Activated naive CD4-positive, alpha-beta T cell treated with anti-CD3 and anti-CD28 coated beads, Interleukin-2, amount 10 ng/mL, durations not matched to agents 7 days and 5 days (primary cell): ENCODE results near the gene CELF2.
A peak's percentile ranks its signal among the peaks of the same experiment; 100 is the strongest.

Experiments
- CTCF ChIA-PET: fragments of 350-600 bp; sonication (Branson Sonifier 250); formaldehyde crosslinking; loops from one replicate; lab custom pipeline; 2021; ENCODE audit warnings: antibody characterized with exemption; lab: Charles Lee
- DNase-seq: peaks from one replicate; pipeline ENCODE4 v3.0.0-alpha.2; 2020
- H3K27ac Mint-ChIP-seq: one replicate; pipeline ENCODE4 v1.8.0; 2021; ENCODE audit warnings: mild to moderate bottlenecking, moderate library complexity, mixed read lengths
- H3K27me3 Mint-ChIP-seq: one replicate; pipeline ENCODE4 v1.8.0; 2021; ENCODE audit warnings: mild to moderate bottlenecking, mixed read lengths
- H3K36me3 Mint-ChIP-seq: one replicate; pipeline ENCODE4 v1.8.0; 2021; ENCODE audit warnings: mixed read lengths
- H3K4me1 Mint-ChIP-seq: one replicate; pipeline ENCODE4 v1.8.0; 2021; ENCODE audit warnings: mixed read lengths
- H3K4me3 Mint-ChIP-seq: one replicate; pipeline ENCODE4 v1.8.0; 2021; ENCODE audit warnings: mild to moderate bottlenecking, moderate library complexity, mixed read lengths
- H3K9me3 Mint-ChIP-seq: one replicate; pipeline ENCODE4 v1.8.0; 2021; ENCODE audit warnings: mixed read lengths

CELF2 gene

GRCh38 chr10:11293332-11293731 lies 275.7 kb downstream of the CELF2 start:
- DNase-seq: no peak
- no peaks in the 10 kb centered on the region for H3K27me3 Mint-ChIP-seq
- peaks cover 89% of the 10 kb centered on the region for H3K36me3 Mint-ChIP-seq
- no peaks in the 10 kb centered on the region for H3K9me3 Mint-ChIP-seq
- H3K4me1 Mint-ChIP-seq: peaks cover 4% of the 10 kb centered on the region
- CTCF ChIA-PET: no interaction called here
- H3K4me3 Mint-ChIP-seq: no peak overlapping the region
- H3K27ac Mint-ChIP-seq: peak overlapping the region; percentile 19

DNA sequence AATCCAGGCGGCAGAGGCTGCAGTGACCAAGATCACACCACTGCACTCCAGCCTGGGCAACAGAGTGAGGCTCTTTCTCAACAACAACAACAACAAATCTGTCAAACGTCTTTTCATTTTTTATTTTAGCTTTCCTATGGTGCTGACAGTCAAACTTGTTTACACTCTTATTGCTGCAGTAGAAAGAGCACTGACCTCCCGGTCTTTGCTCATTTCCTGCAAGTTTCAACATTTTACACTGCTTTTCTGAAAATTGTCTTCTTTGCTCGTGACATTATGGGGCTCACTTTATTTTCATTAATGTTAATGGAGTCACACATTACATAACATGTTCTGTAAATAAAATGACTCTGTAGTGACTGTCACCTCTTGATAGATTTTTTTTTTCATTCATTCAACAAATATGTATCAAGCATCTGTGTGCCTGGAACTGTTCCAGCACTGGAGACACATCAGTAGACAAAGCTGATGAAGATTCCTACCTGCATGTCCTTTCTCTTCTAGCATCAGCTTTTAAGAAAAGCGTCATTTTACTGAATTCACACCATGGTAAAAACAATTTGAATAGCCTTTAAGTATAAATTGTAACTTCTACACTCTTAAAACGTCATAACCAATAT lies 277.3 kb downstream of the CELF2 start:
- peaks cover 4% of the 10 kb centered on the region for H3K4me1 Mint-ChIP-seq
- CTCF ChIA-PET: interaction anchor here (0.7 to 0.8 kb wide), 2 partner anchors 16 to 376 kb away, joined by 3 read pairs; no protein-coding TSS in a partner anchor
- H3K9me3 Mint-ChIP-seq: no peaks in the 10 kb centered on the region
- H3K36me3 Mint-ChIP-seq: peaks cover 86% of the 10 kb centered on the region
- DNase-seq: no peak
- H3K4me3 Mint-ChIP-seq: no peak overlapping the region
- H3K27ac Mint-ChIP-seq: peak overlapping the region; percentile 28
- no peaks in the 10 kb centered on the region for H3K27me3 Mint-ChIP-seq

DNA sequence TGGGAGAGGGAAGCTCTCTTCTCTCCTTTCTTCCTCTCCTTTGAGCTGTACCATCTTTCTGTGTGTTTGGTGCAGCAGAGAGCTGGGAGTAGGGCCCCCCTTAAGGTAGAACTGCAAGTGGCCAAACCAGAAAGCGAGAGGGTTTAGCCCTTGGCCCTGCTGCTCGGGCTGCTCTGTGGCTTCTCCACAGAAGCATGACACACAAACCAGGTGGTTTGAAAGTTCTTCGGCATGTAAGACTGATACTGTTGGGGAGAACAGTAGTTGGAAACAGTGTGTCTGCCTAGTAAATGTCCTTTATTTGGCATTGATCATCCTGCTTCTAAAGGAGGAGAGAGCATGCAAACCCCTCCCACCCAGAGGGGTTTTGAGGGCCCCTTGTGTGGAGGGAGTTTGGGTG lies 277.8 kb downstream of the CELF2 start:
- CTCF ChIA-PET: interaction anchor here (0.8 kb wide), 1 partner anchor 16 kb away, joined by 3 read pairs; no protein-coding TSS in a partner anchor
- peaks cover 2% of the 10 kb centered on the region for H3K4me1 Mint-ChIP-seq
- H3K4me3 Mint-ChIP-seq: no peak overlapping the region
- no peaks in the 10 kb centered on the region for H3K9me3 Mint-ChIP-seq
- H3K36me3 Mint-ChIP-seq: peaks cover 86% of the 10 kb centered on the region
- peak overlapping the region; percentile 6 for H3K27ac Mint-ChIP-seq
- no peak for DNase-seq
- H3K27me3 Mint-ChIP-seq: no peaks in the 10 kb centered on the region

GRCh38 chr10:11297136-11297535 lies 279.5 kb downstream of the CELF2 start:
- DNase-seq: no peak
- CTCF ChIA-PET: no interaction called here
- Mint-ChIP-seq H3K4me3 (no peak overlapping the region), H3K36me3 (peaks cover 85% of the 10 kb centered on the region), H3K9me3 (no peaks in the 10 kb centered on the region), H3K27ac (peak overlapping the region; percentile 50), H3K4me1 (peaks cover 2% of the 10 kb centered on the region), H3K27me3 (no peaks in the 10 kb centered on the region)

DNA sequence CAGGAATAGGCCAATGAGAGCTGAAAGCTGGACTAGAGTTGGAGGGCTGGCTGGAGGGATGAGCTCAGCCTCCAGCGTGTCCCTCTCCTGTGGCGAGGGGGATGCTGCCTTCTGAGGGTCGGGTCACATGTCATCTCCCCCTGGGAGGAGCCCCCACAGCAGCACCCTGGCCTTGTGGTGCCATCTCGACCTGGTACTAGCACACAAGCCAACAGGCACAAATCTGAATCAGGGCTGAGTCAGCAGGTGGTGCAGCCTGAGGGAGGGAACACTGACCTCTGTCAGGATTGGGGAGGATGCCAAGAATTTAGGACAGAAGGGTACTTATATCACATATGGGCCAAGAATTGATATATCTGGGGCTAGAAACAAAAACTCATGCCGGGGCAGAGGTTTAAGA lies 280.4 kb downstream of the CELF2 start:
- Mint-ChIP-seq H3K4me3 (no peak overlapping the region), H3K27ac (no peak overlapping the region), H3K27me3 (no peaks in the 10 kb centered on the region), H3K9me3 (no peaks in the 10 kb centered on the region), H3K4me1 (no peaks in the 10 kb centered on the region), H3K36me3 (peaks cover 87% of the 10 kb centered on the region)
- CTCF ChIA-PET: no interaction called here
- no peak for DNase-seq

GRCh38 chr10:11299125-11299524 lies 281.5 kb downstream of the CELF2 start:
- Mint-ChIP-seq H3K27me3 (no peaks in the 10 kb centered on the region), H3K4me1 (no peaks in the 10 kb centered on the region), H3K27ac (no peak overlapping the region), H3K9me3 (no peaks in the 10 kb centered on the region), H3K36me3 (peaks cover 87% of the 10 kb centered on the region), H3K4me3 (no peak overlapping the region)
- no peak for DNase-seq
- CTCF ChIA-PET: no interaction called here

- Mint-ChIP-seq H3K4me3 (no peak overlapping the region), H3K9me3 (no peaks in the 10 kb centered on the region), H3K27me3 (no peaks in the 10 kb centered on the region), H3K4me1 (no peaks in the 10 kb centered on the region), H3K36me3 (peaks cover 89% of the 10 kb centered on the region), H3K27ac (no peak overlapping the region)
- no peak for DNase-seq
- CTCF ChIA-PET: no interaction called here
Observed at GRCh38 chr10:11300026-11300425, 282.4 kb downstream of the CELF2 start.

GRCh38 chr10:11300563-11300962 lies 282.9 kb downstream of the CELF2 start:
- CTCF ChIA-PET: no interaction called here
- no peak overlapping the region for H3K4me3 Mint-ChIP-seq
- no peak for DNase-seq
- H3K9me3 Mint-ChIP-seq: no peaks in the 10 kb centered on the region
- no peaks in the 10 kb centered on the region for H3K27me3 Mint-ChIP-seq
- H3K4me1 Mint-ChIP-seq: no peaks in the 10 kb centered on the region
- H3K27ac Mint-ChIP-seq: peak overlapping the region; percentile 20
- peaks cover 90% of the 10 kb centered on the region for H3K36me3 Mint-ChIP-seq

DNA sequence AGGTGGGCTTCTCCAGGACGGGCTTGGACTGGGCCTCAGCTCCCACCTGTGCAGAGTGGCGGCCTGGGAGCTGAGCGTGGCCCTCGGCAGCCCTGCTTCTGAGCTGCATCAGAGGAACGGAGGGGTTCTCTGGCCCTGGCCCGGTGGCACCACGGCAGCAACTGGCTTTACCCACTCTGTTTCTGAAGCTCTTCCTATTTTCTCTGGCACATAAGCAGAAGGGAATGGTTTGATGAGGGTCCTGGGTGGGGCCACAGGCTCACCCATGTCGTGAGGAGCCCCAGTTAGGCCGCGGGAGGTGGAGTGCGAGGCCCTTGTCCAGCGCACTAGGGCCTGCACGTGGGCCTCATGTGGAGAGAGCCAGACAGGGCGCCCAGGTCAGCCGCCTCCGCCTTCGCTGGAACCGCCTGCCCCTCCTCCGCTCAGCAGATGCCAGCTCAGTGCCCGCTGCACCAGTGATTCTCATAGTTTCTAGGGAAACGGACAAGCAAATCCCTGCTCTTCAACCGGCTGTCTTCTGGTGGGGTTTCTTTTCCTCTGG lies 284.0 kb downstream of the CELF2 start:
- CTCF ChIA-PET: no interaction called here
- Mint-ChIP-seq H3K4me1 (no peaks in the 10 kb centered on the region), H3K36me3 (peaks cover 90% of the 10 kb centered on the region), H3K27ac (peak overlapping the region; percentile 35), H3K9me3 (peaks cover 2% of the 10 kb centered on the region), H3K4me3 (no peak overlapping the region), H3K27me3 (no peaks in the 10 kb centered on the region)
- no peak for DNase-seq

DNA sequence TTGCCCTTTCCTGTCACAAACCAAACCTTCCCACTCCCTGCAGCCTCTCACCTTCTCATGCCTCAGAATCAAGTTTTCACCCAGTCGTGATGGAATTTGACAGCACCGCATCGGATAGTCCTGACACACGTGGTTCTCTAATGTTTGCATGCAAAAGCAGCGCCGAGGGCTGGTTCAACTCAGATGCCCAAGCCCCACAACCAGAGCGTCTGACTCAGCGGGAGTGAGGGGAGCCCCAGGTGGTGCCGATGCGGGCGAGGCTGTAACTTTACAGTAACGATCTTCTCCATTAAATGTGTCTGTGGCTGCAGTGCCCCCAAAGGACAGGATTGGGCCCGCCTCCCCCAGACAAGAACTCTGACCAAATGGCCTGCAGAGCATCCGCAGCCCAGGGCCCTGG lies 284.5 kb downstream of the CELF2 start:
- no peak overlapping the region for H3K4me3 Mint-ChIP-seq
- H3K4me1 Mint-ChIP-seq: no peaks in the 10 kb centered on the region
- H3K27ac Mint-ChIP-seq: peak overlapping the region; percentile 4
- DNase-seq: no peak
- peaks cover 7% of the 10 kb centered on the region for H3K9me3 Mint-ChIP-seq
- CTCF ChIA-PET: no interaction called here
- H3K27me3 Mint-ChIP-seq: no peaks in the 10 kb centered on the region
- H3K36me3 Mint-ChIP-seq: peaks cover 90% of the 10 kb centered on the region

- CTCF ChIA-PET: no interaction called here
- peaks cover 5% of the 10 kb centered on the region for H3K4me1 Mint-ChIP-seq
- peaks cover 19% of the 10 kb centered on the region for H3K9me3 Mint-ChIP-seq
- DNase-seq: no peak
- no peak overlapping the region for H3K4me3 Mint-ChIP-seq
- peaks cover 93% of the 10 kb centered on the region for H3K36me3 Mint-ChIP-seq
- H3K27ac Mint-ChIP-seq: no peak overlapping the region
- no peaks in the 10 kb centered on the region for H3K27me3 Mint-ChIP-seq
Observed at GRCh38 chr10:11303361-11304170, 285.9 kb downstream of the CELF2 start.

DNA sequence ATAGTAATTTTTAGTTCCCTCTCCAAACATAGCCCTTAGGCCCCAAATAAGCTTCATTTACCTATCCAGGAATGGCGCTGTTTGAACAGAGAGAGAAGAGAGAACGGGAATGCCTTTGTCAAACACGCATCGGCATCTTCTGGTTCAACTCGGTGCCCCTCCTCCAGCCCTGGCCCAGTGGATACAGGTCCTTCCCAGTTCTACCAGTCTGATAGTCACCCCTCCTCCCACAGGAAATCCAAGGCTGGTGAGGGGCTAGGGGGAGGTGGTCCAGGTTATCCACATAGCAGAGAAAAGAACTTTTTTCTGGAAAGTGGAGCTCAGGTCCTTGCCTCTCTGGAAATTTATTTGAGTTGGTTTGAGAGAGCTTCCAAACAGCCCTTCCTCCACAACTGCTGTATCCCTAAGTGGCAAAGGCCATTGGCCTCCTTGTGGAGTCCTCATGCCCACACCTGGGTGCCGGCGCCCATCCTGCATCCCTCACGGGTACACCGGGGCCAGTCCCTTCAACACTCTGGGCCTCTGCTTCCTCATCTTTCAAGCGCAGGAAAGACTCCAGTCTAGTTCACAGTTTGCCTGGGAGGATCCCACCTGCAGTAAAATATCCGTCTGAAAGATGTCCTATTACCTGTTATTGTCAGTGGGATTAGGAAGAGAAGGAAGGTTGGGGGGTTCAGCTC lies 287.4 kb downstream of the CELF2 start:
- peaks cover 21% of the 10 kb centered on the region for H3K9me3 Mint-ChIP-seq
- H3K27me3 Mint-ChIP-seq: no peaks in the 10 kb centered on the region
- H3K4me1 Mint-ChIP-seq: peaks cover 7% of the 10 kb centered on the region
- H3K36me3 Mint-ChIP-seq: peaks cover 95% of the 10 kb centered on the region
- CTCF ChIA-PET: no interaction called here
- peak overlapping the region; percentile 52 for H3K27ac Mint-ChIP-seq
- DNase-seq: no peak
- H3K4me3 Mint-ChIP-seq: no peak overlapping the region

- H3K4me1 Mint-ChIP-seq: peaks cover 9% of the 10 kb centered on the region
- H3K27me3 Mint-ChIP-seq: no peaks in the 10 kb centered on the region
- CTCF ChIA-PET: no interaction called here
- H3K36me3 Mint-ChIP-seq: peaks cover 96% of the 10 kb centered on the region
- H3K4me3 Mint-ChIP-seq: no peak overlapping the region
- H3K9me3 Mint-ChIP-seq: peaks cover 21% of the 10 kb centered on the region
- H3K27ac Mint-ChIP-seq: peak overlapping the region; percentile 24
- DNase-seq: no peak
Observed at GRCh38 chr10:11305825-11306593, 288.3 kb downstream of the CELF2 start.

DNA sequence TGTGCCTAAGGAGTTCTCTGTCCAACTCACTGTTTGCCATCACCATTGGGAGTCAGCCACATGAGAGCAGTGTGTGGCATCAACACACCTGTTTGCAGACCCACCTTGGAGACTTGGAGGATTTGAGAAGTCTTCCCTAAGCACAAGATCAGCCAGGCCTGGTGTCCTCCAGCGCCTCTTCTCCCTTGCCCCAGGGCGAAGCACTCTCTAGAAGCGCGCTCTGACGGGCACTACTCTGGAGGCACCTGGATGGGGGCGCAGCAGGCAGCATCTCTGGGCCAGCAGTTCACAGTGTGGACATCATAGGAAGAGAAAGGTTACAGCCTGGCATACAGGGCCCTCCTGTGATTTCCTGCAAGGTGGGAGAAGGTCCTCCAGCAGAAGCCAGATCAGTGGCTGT lies 289.3 kb downstream of the CELF2 start:
- CTCF ChIA-PET: no interaction called here
- H3K4me1 Mint-ChIP-seq: peaks cover 9% of the 10 kb centered on the region
- H3K27ac Mint-ChIP-seq: peak overlapping the region; percentile 24
- peaks cover 99% of the 10 kb centered on the region for H3K36me3 Mint-ChIP-seq
- H3K27me3 Mint-ChIP-seq: no peaks in the 10 kb centered on the region
- H3K9me3 Mint-ChIP-seq: peaks cover 27% of the 10 kb centered on the region
- H3K4me3 Mint-ChIP-seq: no peak overlapping the region
- DNase-seq: no peak
